Choroid plexus epithelial cell (primary cell): ENCODE results near the gene TNFRSF25.

Experiments
- DNase-seq: peaks from one replicate; pipeline ENCODE4 v3.0.0-alpha.2; 2010; ENCODE audit warnings: low read depth
- H3K4me3 ChIP-seq: 2 replicates; pipeline ENCODE4 v1.5.1; 2011; ENCODE audit warnings: low read depth, mild to moderate bottlenecking, control low read depth, low read length, moderate library complexity
- TF ChIP-seq, protein P1 (sequence below): conservative IDR thresholded peaks from 2 replicates; pipeline ENCODE4 v1.5.1; 2011; ENCODE audit warnings: low read depth, mild to moderate bottlenecking, control low read depth, inconsistent platforms, low read length, moderate library complexity

Gene TNFRSF25

GRCh38 chr1:6511056-6511455 lies 45.1 kb upstream of the TNFRSF25 start:
- no peak for DNase-seq
- H3K4me3 ChIP-seq = no peak overlapping the region

DNA sequence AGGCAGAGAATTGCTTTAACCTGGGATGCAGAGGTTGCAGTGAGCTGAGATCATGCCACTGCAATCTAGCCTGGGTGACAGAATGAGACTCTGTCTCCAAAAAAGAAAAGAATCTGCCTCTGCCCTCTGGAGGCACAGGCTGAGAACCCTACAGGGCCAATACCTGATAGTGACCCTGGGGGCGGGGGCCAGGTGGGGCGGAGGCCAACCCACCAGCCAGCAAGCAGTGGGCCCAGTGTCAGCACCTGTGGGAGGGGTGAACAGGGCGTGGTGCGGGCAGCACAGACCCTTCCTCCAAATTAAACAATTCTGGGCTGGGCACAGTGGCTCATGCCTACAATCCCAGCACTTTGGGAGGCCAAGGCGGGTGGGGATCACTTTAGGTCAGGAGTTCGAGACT lies 44.5 kb upstream of the TNFRSF25 start:
- TF ChIP-seq, protein P1, sequence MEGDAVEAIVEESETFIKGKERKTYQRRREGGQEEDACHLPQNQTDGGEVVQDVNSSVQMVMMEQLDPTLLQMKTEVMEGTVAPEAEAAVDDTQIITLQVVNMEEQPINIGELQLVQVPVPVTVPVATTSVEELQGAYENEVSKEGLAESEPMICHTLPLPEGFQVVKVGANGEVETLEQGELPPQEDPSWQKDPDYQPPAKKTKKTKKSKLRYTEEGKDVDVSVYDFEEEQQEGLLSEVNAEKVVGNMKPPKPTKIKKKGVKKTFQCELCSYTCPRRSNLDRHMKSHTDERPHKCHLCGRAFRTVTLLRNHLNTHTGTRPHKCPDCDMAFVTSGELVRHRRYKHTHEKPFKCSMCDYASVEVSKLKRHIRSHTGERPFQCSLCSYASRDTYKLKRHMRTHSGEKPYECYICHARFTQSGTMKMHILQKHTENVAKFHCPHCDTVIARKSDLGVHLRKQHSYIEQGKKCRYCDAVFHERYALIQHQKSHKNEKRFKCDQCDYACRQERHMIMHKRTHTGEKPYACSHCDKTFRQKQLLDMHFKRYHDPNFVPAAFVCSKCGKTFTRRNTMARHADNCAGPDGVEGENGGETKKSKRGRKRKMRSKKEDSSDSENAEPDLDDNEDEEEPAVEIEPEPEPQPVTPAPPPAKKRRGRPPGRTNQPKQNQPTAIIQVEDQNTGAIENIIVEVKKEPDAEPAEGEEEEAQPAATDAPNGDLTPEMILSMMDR = no peak
- no peak for DNase-seq
- H3K4me3 ChIP-seq = no peak overlapping the region

More at GRCh38 chr1:6511056-6511455, 45.1 kb upstream of the TNFRSF25 start:
- TF ChIP-seq, protein P1 = no peak

- no peak for DNase-seq
- TF ChIP-seq, protein P1 = no peak
- no peak overlapping the region for H3K4me3 ChIP-seq
Observed at GRCh38 chr1:6509919-6510291, 43.9 kb upstream of the TNFRSF25 start.

DNA sequence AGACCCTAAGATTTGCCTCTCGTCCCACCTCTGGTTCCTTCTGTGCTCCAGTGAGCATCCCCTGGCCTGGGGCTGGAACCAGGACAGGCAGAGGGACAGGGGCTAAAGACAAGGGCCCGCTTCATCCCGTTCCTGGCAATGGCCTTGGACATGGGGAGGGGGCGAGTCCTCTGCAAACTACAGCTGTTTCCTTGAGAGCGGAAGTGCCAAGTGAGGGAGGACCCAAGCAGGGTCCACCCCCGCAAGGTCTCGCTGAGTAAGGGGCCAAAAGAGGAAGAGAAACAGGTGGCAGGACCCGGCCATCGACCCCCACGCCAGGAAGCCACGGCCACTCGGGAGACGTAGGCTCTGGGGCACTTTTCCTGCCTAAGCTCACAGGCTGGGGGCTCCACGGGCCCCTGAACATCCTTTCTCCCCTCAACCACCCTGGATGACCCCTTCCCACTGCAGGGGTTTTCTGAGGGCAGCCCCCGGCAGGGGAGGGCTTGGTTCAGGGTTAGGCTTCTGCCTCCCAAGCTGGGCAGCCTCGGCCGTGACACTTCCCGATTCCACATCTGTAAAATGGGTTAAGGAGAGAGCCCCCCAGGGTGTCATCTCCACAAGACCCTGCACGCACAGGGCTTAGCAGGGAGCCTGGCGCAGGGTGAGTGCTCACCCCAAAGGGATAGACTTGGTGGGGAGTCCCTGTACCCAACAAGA lies 43.4 kb upstream of the TNFRSF25 start:
- DNase-seq = no peak
- TF ChIP-seq, protein P1 = no peak
- no peak overlapping the region for H3K4me3 ChIP-seq

GRCh38 chr1:6508816-6509189 lies 42.8 kb upstream of the TNFRSF25 start:
- DNase-seq = no peak
- TF ChIP-seq, protein P1 = no peak
- H3K4me3 ChIP-seq = no peak overlapping the region

DNA sequence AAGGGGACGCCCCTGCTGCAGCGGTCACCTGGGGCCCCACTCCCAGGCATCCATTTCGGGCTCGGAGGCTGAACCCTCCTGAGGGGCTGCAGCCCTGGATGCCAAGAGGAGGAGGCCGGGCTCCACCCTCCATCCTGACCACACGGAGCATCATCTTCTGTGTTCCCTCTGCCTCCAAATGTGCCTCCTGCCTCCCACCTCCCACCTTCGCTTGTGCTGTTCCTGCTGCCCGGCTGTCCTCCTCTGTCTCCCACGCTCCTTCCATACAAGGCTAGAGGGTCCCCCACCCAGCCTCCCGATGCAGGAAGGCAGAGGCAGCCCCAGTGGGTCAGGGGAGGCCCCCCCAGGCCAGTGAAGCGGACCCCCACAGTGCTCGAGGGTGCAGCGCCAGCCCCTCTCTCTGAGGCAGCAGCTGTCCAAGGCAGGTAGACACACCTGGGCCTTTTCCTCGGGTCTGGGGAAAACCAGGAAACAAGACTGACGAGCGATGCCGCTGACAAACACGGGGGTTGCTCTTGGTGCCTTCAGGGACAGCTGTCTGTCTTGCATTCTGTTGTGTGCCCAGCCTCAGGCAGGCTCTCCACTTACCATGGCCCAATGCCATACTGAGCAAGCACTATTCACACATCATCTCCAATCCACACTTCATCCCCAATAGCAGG lies 42.3 kb upstream of the TNFRSF25 start:
- H3K4me3 ChIP-seq = no peak overlapping the region
- TF ChIP-seq, protein P1 = no peak
- DNase-seq = no peak

DNA sequence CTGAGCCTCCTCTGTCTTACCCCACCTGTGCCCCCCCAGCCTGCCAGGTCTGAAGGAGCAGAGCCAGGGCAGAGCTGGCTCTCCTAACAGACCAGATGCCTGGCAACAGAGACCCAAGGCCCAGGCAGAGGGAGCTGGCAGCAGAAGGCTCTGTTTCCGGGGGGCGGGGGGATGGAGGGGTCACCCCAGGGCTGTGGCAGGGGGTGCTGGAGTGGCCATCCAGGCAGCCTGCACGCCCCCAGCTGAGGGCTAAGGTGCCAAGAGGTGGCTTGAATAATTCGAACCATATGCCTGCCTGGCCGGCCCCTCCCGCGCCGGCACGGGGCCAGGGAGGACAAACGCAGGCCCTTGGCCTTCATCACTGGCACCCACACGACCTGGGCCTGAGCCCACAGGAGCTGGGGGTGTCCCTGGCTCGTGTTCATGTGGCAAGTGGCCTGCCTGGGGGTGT lies 41.5 kb upstream of the TNFRSF25 start:
- TF ChIP-seq, protein P1 = no peak
- H3K4me3 ChIP-seq = no peak overlapping the region
- no peak for DNase-seq
